Stimulated activated CD4-positive, alpha-beta T cell treated with anti-CD3 and anti-CD28 coated beads, Interleukin-12 subunit alpha, Interleukin-12 subunit beta, amount 100 ng/mL, for 24 hours (primary cell): Measurements from ENCODE around the gene SNAP47.

Experiments
- DNase-seq, 2 experiments: peaks; one replicate each; pipeline ENCODE4 v3.0.0-alpha.2; 2020; ENCODE audit warnings: low read depth in 2 of 2

SNAP47 gene

GRCh38 chr1:227797625-227798024, 62.4 kb downstream of the SNAP47 start:
- DNase-seq = no peak

GRCh38 chr1:227798078-227798802, 63.0 kb downstream of the SNAP47 start:
- DNase-seq = no peak

- DNase-seq = no peak
These were observed 64.5 kb downstream of the SNAP47 start for GRCh38 chr1:227799756-227800155.

GRCh38 chr1:227803933-227804332, 68.7 kb downstream of the SNAP47 start:
- no peak for DNase-seq

- DNase-seq = no peak
These were observed 70.5 kb downstream of the SNAP47 start for GRCh38 chr1:227805606-227806197.

GRCh38 chr1:227808566-227808965, 73.3 kb downstream of the SNAP47 start:
- no peak for DNase-seq

GRCh38 chr1:227809026-227809425, 73.8 kb downstream of the SNAP47 start:
- no peak for DNase-seq

- DNase-seq = no peak
These were observed 78.7 kb downstream of the SNAP47 start for GRCh38 chr1:227813962-227814361.

- no peak for DNase-seq
These were observed 80.5 kb downstream of the SNAP47 start, which contains the start of gene PRSS38 for GRCh38 chr1:227815468-227816409. Gene PRSS38 (plus strand): TSS chr1:227815675. CDS start chr1:227815717, 42 bp downstream.

- DNase-seq = no peak
These were observed 81.7 kb downstream of the SNAP47 start for GRCh38 chr1:227816750-227817446.

- no peak for DNase-seq
These were observed 88.3 kb downstream of the SNAP47 start for GRCh38 chr1:227823537-227823936.

GRCh38 chr1:227824204-227824603, 89.0 kb downstream of the SNAP47 start:
- DNase-seq = no peak

GRCh38 chr1:227828786-227829185, 93.6 kb downstream of the SNAP47 start:
- DNase-seq = no peak
